ENCODE measurements around the gene GMPR.

DNA sequence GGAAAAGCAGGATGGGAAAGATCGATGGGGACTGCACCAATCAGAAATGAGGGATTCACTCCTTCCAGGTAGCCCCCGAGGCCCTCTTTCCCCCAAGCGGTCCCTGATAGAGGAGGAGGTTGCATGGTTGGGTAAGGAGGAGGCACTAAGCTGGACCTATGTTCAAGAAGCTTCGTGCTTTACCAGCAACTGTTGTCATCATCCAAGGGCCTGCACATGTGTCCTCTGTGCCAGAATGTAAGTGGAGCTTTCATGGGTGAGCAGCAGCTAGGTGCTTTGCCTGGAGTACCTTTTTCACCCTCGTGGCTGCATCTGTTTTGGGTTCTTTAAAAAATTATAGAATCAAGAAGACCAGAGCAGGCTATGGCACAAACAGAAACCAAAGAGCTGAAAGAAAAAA is 54.0 kb downstream of the GMPR start:
- no peak for TF ChIP-seq CTCF (IDR thresholded peaks at IDR 0.05)
- TF ChIP-seq POLR2A (IDR thresholded peaks at IDR 0.05): no peak

Data from adrenal gland (tissue), 5 donors.